Natural killer cell (primary cell): Measurements from ENCODE around the gene NGEF. TPM values are rescaled to one million over a fixed set of nuclear protein-coding genes. Genes with fewer than 3 reads are reported as not detected.

Source experiments
- ATAC-seq, 3 donors: fragments of 150-1000 bp in 2 of 3; fragments of 200-7000 bp in 1 of 3; cut with Tn5 transposase; 1 replicate in 1 of 3; 2 replicates in 2 of 3; pipeline ENCODE4 v1.10.0; 2021; ENCODE audit warnings: mild to moderate bottlenecking in 2 of 3, moderate library complexity in 2 of 3
- DNase-seq, 2 donors: peaks; one replicate each; pipeline versions ENCODE4 v3.0.0 to v3.0.0-alpha.2; 2013 to 2021; ENCODE audit warnings: mixed read lengths in 1 of 2
- H3K27ac ChIP-seq: one replicate; pipeline ENCODE4 v1.5.1; 2013; ENCODE audit warnings: mild to moderate bottlenecking, low read length
- H3K27me3 ChIP-seq: one replicate; pipeline ENCODE4 v1.6.1; 2013; ENCODE audit warnings: low read length; ENCODE audit not compliant: control insufficient read depth, insufficient read depth
- H3K36me3 ChIP-seq: one replicate; pipeline ENCODE4 v1.6.1; 2013; ENCODE audit warnings: low read length; ENCODE audit not compliant: control insufficient read depth, insufficient read depth
- H3K4me1 ChIP-seq: one replicate; pipeline ENCODE4 v1.6.1; 2013; ENCODE audit warnings: low read length; ENCODE audit not compliant: control insufficient read depth, insufficient read depth
- H3K4me3 ChIP-seq: one replicate; pipeline ENCODE4 v1.5.1; 2013; ENCODE audit warnings: low read length
- H3K9me3 ChIP-seq: one replicate; pipeline ENCODE4 v1.6.1; 2013; ENCODE audit warnings: low read length; ENCODE audit not compliant: control insufficient read depth, insufficient read depth
- H3K27ac Mint-ChIP-seq, 2 donors: one replicate each; pipeline ENCODE4 v1.8.0; 2022; ENCODE audit warnings: mild to moderate bottlenecking in 2 of 2, mixed read lengths in 2 of 2, moderate library complexity in 1 of 2
- H3K27me3 Mint-ChIP-seq, 2 donors: one replicate each; pipeline ENCODE4 v1.8.0; 2022; ENCODE audit warnings: low read depth in 2 of 2, mixed read lengths in 2 of 2
- H3K36me3 Mint-ChIP-seq: one replicate; pipeline ENCODE4 v1.8.0; 2022; ENCODE audit warnings: mixed read lengths
- H3K4me1 Mint-ChIP-seq, 2 donors: one replicate each; pipeline ENCODE4 v1.8.0; 2022; ENCODE audit warnings: mixed read lengths in 2 of 2
- H3K4me3 Mint-ChIP-seq: one replicate; pipeline ENCODE4 v1.8.0; 2022; ENCODE audit warnings: mild to moderate bottlenecking, moderate library complexity, mixed read lengths
- H3K9me3 Mint-ChIP-seq, 2 donors: one replicate each; pipeline ENCODE4 v1.8.0; 2022; ENCODE audit warnings: mixed read lengths in 2 of 2
- WGBS: methylation state at CpG from one replicate; pipeline ENCODE4 v1.1.7; 2013; ENCODE audit warnings: missing lambda C conversion rate; ENCODE audit not compliant: insufficient coverage; 5-methylcytosine and 5-hydroxymethylcytosine counted together
- intact Hi-C: fragments of 100-400 bp; cut with micrococcal nuclease; formaldehyde crosslinking; loops from one replicate; pipeline ENCODE4 v1.14.2; 2022
- total RNA-seq, 4 donors: library from RNA; stranded (reverse); fragments of 120-200 nt in 1 of 4; gene quantifications; one replicate each; pipeline versions ENCODE4 v1.2.3 to v1.2.4, GENCODE V29; 2013 to 2022
- TF ChIP-seq, protein P1 (sequence below): fragments of 200-600 bp; IDR thresholded peaks from one replicate; pipeline ENCODE4 v1.8.0; 2022; ENCODE audit warnings: antibody characterized with exemption

Gene NGEF
- total RNA-seq, 3 donors from 2014 or later (not counting 1 experiment from before 2014, with no cell fraction given) = not detected

DNA sequence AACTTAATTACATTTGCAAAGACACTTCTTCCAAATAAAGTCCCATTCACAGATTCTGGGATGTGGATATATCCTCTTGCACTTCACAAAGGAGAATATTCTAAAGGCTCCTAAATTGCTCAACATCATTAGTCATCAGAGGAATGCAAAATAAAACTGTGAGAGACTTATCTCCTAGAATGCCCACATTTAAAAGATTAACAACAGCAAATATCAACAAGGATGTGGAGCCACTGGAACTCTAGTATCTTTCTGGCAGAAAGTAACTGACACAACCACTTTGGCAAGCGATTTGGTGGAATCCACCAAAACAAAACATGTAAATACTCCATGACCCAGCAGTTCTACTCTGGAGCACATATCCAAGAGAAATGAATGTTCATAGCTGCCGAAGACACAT is 24.0 kb upstream of the NGEF start:
- Histone ChIP-seq H3K27ac (no peak overlapping the region), H3K36me3 (no peaks in the 10 kb centered on the region), H3K27me3 (no peaks in the 10 kb centered on the region), H3K4me3 (no peak overlapping the region), H3K4me1 (no peaks in the 10 kb centered on the region), H3K9me3 (no peaks in the 10 kb centered on the region)
- ATAC-seq (no peak), DNase-seq (no peak)
- H3K4me1 Mint-ChIP-seq = peaks cover 0 to 4% of the 10 kb centered on the region in 2 donors
- H3K36me3 Mint-ChIP-seq = no peaks in the 10 kb centered on the region
- 100% methylated on average over 2 of the region's 2 CpGs for WGBS
- no peak overlapping the region for H3K4me3 Mint-ChIP-seq
- no peak overlapping the region for H3K27ac Mint-ChIP-seq
- H3K27me3 Mint-ChIP-seq = no peaks in the 10 kb centered on the region
- H3K9me3 Mint-ChIP-seq = no peaks in the 10 kb centered on the region
- TF ChIP-seq, protein P1, sequence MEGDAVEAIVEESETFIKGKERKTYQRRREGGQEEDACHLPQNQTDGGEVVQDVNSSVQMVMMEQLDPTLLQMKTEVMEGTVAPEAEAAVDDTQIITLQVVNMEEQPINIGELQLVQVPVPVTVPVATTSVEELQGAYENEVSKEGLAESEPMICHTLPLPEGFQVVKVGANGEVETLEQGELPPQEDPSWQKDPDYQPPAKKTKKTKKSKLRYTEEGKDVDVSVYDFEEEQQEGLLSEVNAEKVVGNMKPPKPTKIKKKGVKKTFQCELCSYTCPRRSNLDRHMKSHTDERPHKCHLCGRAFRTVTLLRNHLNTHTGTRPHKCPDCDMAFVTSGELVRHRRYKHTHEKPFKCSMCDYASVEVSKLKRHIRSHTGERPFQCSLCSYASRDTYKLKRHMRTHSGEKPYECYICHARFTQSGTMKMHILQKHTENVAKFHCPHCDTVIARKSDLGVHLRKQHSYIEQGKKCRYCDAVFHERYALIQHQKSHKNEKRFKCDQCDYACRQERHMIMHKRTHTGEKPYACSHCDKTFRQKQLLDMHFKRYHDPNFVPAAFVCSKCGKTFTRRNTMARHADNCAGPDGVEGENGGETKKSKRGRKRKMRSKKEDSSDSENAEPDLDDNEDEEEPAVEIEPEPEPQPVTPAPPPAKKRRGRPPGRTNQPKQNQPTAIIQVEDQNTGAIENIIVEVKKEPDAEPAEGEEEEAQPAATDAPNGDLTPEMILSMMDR = no peak
- intact Hi-C loops = no loop called here

DNA sequence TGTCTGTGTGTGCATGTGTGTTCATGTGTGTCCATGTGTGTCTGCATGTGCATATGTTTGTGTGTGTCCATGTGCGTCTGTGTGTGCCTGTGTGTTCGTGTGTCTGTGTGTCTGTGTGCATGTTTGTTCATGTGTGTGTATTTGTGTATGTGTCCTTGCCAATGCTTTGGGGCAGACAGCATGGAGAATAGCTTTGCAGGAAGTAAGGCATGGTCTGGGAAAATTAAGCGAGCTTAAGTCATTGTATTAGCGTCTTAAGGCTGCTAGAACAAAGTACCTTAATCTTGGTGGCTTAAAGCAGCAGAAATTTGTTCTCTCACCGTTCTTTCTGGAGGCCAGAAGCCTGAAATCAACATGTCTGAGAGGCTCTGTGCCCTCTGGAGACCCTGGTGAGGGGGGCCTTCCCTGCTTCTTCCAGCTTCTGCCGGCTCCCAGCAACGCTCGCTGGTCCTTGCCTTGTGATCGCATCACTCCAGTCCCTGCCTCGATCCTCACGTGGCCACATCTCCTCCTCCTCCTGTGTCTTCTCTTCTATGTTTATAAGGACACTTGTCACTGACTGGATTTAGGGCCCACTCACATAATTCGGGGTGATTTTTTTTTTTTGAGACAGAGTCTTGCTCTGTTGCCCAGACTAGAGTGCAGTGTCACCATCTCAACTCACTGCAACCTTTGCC is 23.2 kb upstream of the NGEF start:
- H3K36me3 Mint-ChIP-seq = no peaks in the 10 kb centered on the region
- ATAC-seq (no peak), DNase-seq (no peak)
- Histone ChIP-seq H3K27ac (no peak overlapping the region), H3K4me3 (no peak overlapping the region), H3K9me3 (no peaks in the 10 kb centered on the region), H3K27me3 (no peaks in the 10 kb centered on the region), H3K36me3 (no peaks in the 10 kb centered on the region), H3K4me1 (no peaks in the 10 kb centered on the region)
- intact Hi-C loops = no loop called here
- 96% methylated on average over 12 of the region's 12 CpGs for WGBS
- no peaks in the 10 kb centered on the region for H3K27me3 Mint-ChIP-seq
- no peak overlapping the region for H3K4me3 Mint-ChIP-seq
- H3K27ac Mint-ChIP-seq = no peak overlapping the region
- TF ChIP-seq, protein P1 = no peak
- peaks cover 0 to 4% of the 10 kb centered on the region in 2 donors for H3K4me1 Mint-ChIP-seq
- no peaks in the 10 kb centered on the region for H3K9me3 Mint-ChIP-seq

- no peak for DNase-seq
- H3K27me3 ChIP-seq = no peaks in the 10 kb centered on the region
- ATAC-seq = no peak
- Mint-ChIP-seq H3K27me3 (no peaks in the 10 kb centered on the region), H3K36me3 (no peaks in the 10 kb centered on the region), H3K4me1 (peaks cover 0 to 4% of the 10 kb centered on the region in 2 donors), H3K9me3 (no peaks in the 10 kb centered on the region), H3K4me3 (no peak overlapping the region), H3K27ac (no peak overlapping the region)
- H3K9me3 ChIP-seq = no peaks in the 10 kb centered on the region
- 96% methylated on average over 23 of the region's 23 CpGs for WGBS
- no peaks in the 10 kb centered on the region for H3K4me1 ChIP-seq
- H3K4me3 ChIP-seq = no peak overlapping the region
- intact Hi-C loops = no loop called here
- H3K36me3 ChIP-seq = no peaks in the 10 kb centered on the region
- TF ChIP-seq, protein P1 = no peak
- no peak overlapping the region for H3K27ac ChIP-seq
Measured at GRCh38 chr2:233035426-233036161, 22.5 kb upstream of the NGEF start.
